PC-9 (cell line): Measurements from ENCODE around the gene PIGC.

ENCODE experiments used
- CTCF ChIP-seq: fragments of 200-600 bp; sonication (generic); conservative IDR thresholded peaks from 2 replicates; pipeline ENCODE4 v1.6.1; 2017; ENCODE audit warnings: mixed run types, antibody characterized with exemption, mild to moderate bottlenecking, moderate library complexity
- EZH2 ChIP-seq: fragments of 200-600 bp; sonication (generic); IDR thresholded peaks from 2 replicates; pipeline ENCODE4 v1.8.0; 2017; ENCODE audit warnings: antibody characterized with exemption, low read depth

DNA sequence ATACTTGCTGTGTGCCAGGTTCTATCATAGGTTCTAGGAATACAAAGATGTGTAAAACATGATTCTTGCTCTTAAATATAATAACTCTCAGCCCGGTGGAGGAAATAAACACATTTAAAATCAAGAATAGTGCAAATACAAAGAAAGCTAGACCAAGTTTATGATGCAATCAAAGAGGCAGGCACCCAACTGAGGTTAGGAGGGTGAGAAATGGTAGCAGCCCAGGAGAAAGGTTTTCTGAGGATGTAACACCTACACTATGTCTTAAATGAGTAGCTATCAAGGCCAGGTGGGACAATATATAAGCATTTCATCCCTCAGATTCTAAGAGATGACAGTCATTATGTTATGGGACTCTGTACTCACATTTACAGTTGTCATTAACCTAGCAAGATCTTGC, 9.7 kb upstream of the PIGC start:
- TF ChIP-seq CTCF (no peak), EZH2 (no peak)
